Endothelial cell of umbilical vein (primary cell): ENCODE results near the gene STPG4. TPM values are rescaled to one million over a fixed set of nuclear protein-coding genes. Genes with fewer than 3 reads are reported as not detected.

Source experiments
- BruUV-seq: library from RNA; stranded (reverse); fragments of 400-500 nt; replicated peaks from 2 replicates; lab custom pipeline; 2021; lab: Mats Ljungman, UMichigan
- CTCF ChIA-PET: fragments of 300-600, 350-600 bp; sonication (Branson Sonifier 250); formaldehyde crosslinking; loops from one replicate; lab custom pipeline; 2021; ENCODE audit warnings: antibody characterized with exemption, inconsistent platforms; lab: Charles Lee
- POLR2A ChIA-PET: fragments of 300-600, 350-600 bp; sonication (Branson Sonifier 250); formaldehyde crosslinking; loops from one replicate; lab custom pipeline; 2021; ENCODE audit warnings: antibody characterized with exemption, inconsistent platforms; lab: Charles Lee
- DNase-seq: peaks from one replicate; pipeline ENCODE4 v3.0.0-alpha.2; 2011; ENCODE audit warnings: low read depth, low spot score
- FAIRE-seq: peaks from 2 replicates; lab custom pipeline; 2011; peaks lifted over from hg19 to GRCh38; lab: Jason Lieb, UNC
- H2AFZ ChIP-seq: 2 replicates; pipeline ENCODE4 v1.6.0; 2012; ENCODE audit warnings: low read depth, low read length, control low read depth, inconsistent platforms
- H3K27ac ChIP-seq: 2 replicates; pipeline ENCODE4 v1.5.1; 2011; ENCODE audit warnings: low read depth, mild to moderate bottlenecking, control low read depth, low read length, moderate library complexity; ENCODE audit not compliant: insufficient read depth
- H3K27me3 ChIP-seq, 2 experiments: 2 replicates each; pipeline versions ENCODE4 v1.6.0 to v1.6.1; 2011; ENCODE audit warnings: low read length in 2 of 2, mixed read lengths in 1 of 2; ENCODE audit not compliant: control insufficient read depth in 2 of 2, insufficient read depth in 2 of 2
- H3K36me3 ChIP-seq, 2 experiments: 2 replicates in 1 of 2; 3 replicates in 1 of 2; pipeline ENCODE4 v1.5.1; 2011; ENCODE audit warnings: low read length in 2 of 2, mild to moderate bottlenecking in 1 of 2, moderate library complexity in 1 of 2; ENCODE audit not compliant: control insufficient read depth in 2 of 2, insufficient read depth in 2 of 2; ENCODE audit errors: extremely low read depth in 1 of 2
- H3K4me1 ChIP-seq: 3 replicates; pipeline ENCODE4 v1.5.1; 2011; ENCODE audit warnings: mild to moderate bottlenecking, low read length; ENCODE audit not compliant: control insufficient read depth, insufficient read depth; ENCODE audit errors: extremely low read depth
- H3K4me2 ChIP-seq: 2 replicates; pipeline ENCODE4 v1.6.1; 2011; ENCODE audit warnings: low read length, control low read depth, mixed read lengths; ENCODE audit not compliant: insufficient read depth
- H3K4me3 ChIP-seq, 3 experiments: fragments of 200-600 bp in 1 of 3; sonication (generic), shearing (Covaris generic) in 1 of 3; replicated peaks in 1 of 3; 2 replicates each; pipeline ENCODE4 v1.5.1; 2011 to 2016; ENCODE audit warnings: control low read depth in 3 of 3, low read length in 3 of 3, mild to moderate bottlenecking in 2 of 3, inconsistent platforms in 1 of 3, low read depth in 1 of 3, moderate library complexity in 1 of 3; ENCODE audit not compliant: insufficient read depth in 1 of 3
- H3K79me2 ChIP-seq: 2 replicates; pipeline ENCODE4 v1.6.0; 2012; ENCODE audit warnings: low read length, inconsistent platforms; ENCODE audit not compliant: control insufficient read depth, insufficient read depth
- H3K9ac ChIP-seq: replicated peaks from 2 replicates; pipeline ENCODE3; 2011; ENCODE audit warnings: low read length, control low read depth; ENCODE audit not compliant: insufficient read depth; ENCODE audit errors: extremely low read depth
- H3K9me1 ChIP-seq: replicated peaks from 3 replicates; pipeline ENCODE4 v1.6.0; 2011; ENCODE audit warnings: mild to moderate bottlenecking, low read length; ENCODE audit not compliant: control insufficient read depth, insufficient read depth; ENCODE audit errors: extremely low read depth
- H3K9me3 ChIP-seq: replicated peaks from 2 replicates; pipeline ENCODE4 v1.5.1; 2012; ENCODE audit warnings: low read length, inconsistent platforms; ENCODE audit not compliant: control insufficient read depth, insufficient read depth
- H4K20me1 ChIP-seq: replicated peaks from 2 replicates; pipeline ENCODE3; 2011; ENCODE audit warnings: mild to moderate bottlenecking, low read length; ENCODE audit not compliant: control insufficient read depth, insufficient read depth; ENCODE audit errors: extremely low read depth
- CTCF ChIP-seq, 2 donors: IDR thresholded peaks; 1 replicate in 1 of 2; 2 replicates in 1 of 2; pipeline ENCODE4 v1.5.1; 2011; ENCODE audit warnings: low read length in 2 of 2, mild to moderate bottlenecking in 2 of 2, moderate library complexity in 2 of 2, control low read depth in 1 of 2, inconsistent platforms in 1 of 2, low read depth in 1 of 2; ENCODE audit not compliant: insufficient read depth in 1 of 2; ENCODE audit errors: extremely low read depth in 1 of 2
- EZH2 ChIP-seq: IDR thresholded peaks from 2 replicates; pipeline ENCODE4 v1.6.1; 2012; ENCODE audit warnings: borderline replicate concordance, low read depth, mild to moderate bottlenecking, moderate library complexity, low read length, inconsistent platforms; ENCODE audit not compliant: severe bottlenecking
- FOS ChIP-seq: IDR thresholded peaks from 2 replicates; pipeline ENCODE4 v1.6.1; 2011; ENCODE audit warnings: mild to moderate bottlenecking, low read length, moderate library complexity, borderline replicate concordance; ENCODE audit not compliant: insufficient read depth
- GATA2 ChIP-seq: IDR thresholded peaks from 2 replicates; pipeline ENCODE4 v1.7.0; 2011; ENCODE audit warnings: low read depth, mild to moderate bottlenecking, moderate library complexity, mixed read lengths, low read length; ENCODE audit not compliant: insufficient read length, insufficient read depth
- JUN ChIP-seq: IDR thresholded peaks from 2 replicates; pipeline ENCODE4 v1.6.1; 2011; ENCODE audit warnings: borderline replicate concordance, low read depth; ENCODE audit not compliant: insufficient read length, insufficient read depth
- MAX ChIP-seq: IDR thresholded peaks from 2 replicates; pipeline ENCODE4 v1.6.1; 2011; ENCODE audit not compliant: insufficient read depth, insufficient read length
- MYC ChIP-seq: IDR thresholded peaks from one replicate; pipeline ENCODE4 v1.6.1; 2011; ENCODE audit warnings: mild to moderate bottlenecking, low read depth, low read length
- POLR2A ChIP-seq: IDR thresholded peaks from 2 replicates; pipeline ENCODE4 v1.6.1; 2012; ENCODE audit warnings: low read depth, mild to moderate bottlenecking, control low read depth, low read length
- POLR2AphosphoS5 ChIP-seq: IDR thresholded peaks from 2 replicates; pipeline ENCODE4 v1.6.1; 2012; ENCODE audit warnings: low read depth, mild to moderate bottlenecking, control low read depth, low read length, moderate library complexity; ENCODE audit not compliant: insufficient read depth
- dilution Hi-C: fragments of 300-500 bp; cut with MboI; formaldehyde crosslinking; loops from one replicate; pipeline ENCODE4 v1.15.0; 2019; ENCODE audit warnings: low sequenced_read_pairs; ENCODE audit not compliant: extremely low pct_ligation_motif_present
- intact Hi-C: fragments of 100-400 bp; cut with micrococcal nuclease; formaldehyde crosslinking; loops from one replicate; pipeline ENCODE4 v1.10.0; 2022
- polyA plus RNA-seq, 4 experiments: library from polyadenylated mRNA; depleted of rRNA in 3 of 4; stranded (reverse) in 3 of 4; unstranded in 1 of 4; fragments of >200 nt; gene quantifications; 2 replicates each; pipeline versions ENCODE4 v1.2.1 to v1.2.3, GENCODE V29; 2011 to 2012; ENCODE audit warnings: missing spikeins in 1 of 4
- total RNA-seq: library from RNA; stranded (reverse); gene quantifications from 2 replicates; pipeline ENCODE4 v1.2.3, GENCODE V29; 2021

STPG4 gene
- total and polyA plus RNA-seq, 2 donors (not counting 3 experiments of a cell fraction or from before 2014, with no cell fraction given) = 0.53 TPM; not detected in 1

GRCh38 chr2:47109680-47110079 lies 45.4 kb downstream of the STPG4 start:
- no peak overlapping the region for H2AFZ ChIP-seq
- no peak overlapping the region for H3K27ac ChIP-seq
- H3K36me3 ChIP-seq = no peaks in the 10 kb centered on the region
- no peak for FAIRE-seq
- no peaks in the 10 kb centered on the region for H3K4me1 ChIP-seq
- dilution Hi-C loops = no loop called here
- H3K4me3 ChIP-seq = no peak overlapping the region
- H3K27me3 ChIP-seq = no peaks in the 10 kb centered on the region
- no TSS peak for BruUV-seq
- no peak for DNase-seq
- no peak overlapping the region for H3K9ac ChIP-seq
- no peak overlapping the region for H3K4me2 ChIP-seq
- H3K9me1 ChIP-seq = no peaks in the 10 kb centered on the region
- TF ChIP-seq GATA2 = no peak
- H3K79me2 ChIP-seq = no peaks in the 10 kb centered on the region
- intact Hi-C loops = no loop called here
- no peaks in the 10 kb centered on the region for H4K20me1 ChIP-seq
- no peaks in the 10 kb centered on the region for H3K9me3 ChIP-seq
- ChIA-PET POLR2A (no interaction called here), CTCF (interaction anchor here (1.9 kb wide), 1 partner anchor 93 kb away, joined by 4 read pairs; no protein-coding TSS in a partner anchor)

GRCh38 chr2:47109007-47109375 lies 46.1 kb downstream of the STPG4 start:
- no peaks in the 10 kb centered on the region for H3K4me1 ChIP-seq
- H3K4me3 ChIP-seq = no peak overlapping the region
- H3K9ac ChIP-seq = no peak overlapping the region
- no TSS peak for BruUV-seq
- H3K36me3 ChIP-seq = no peaks in the 10 kb centered on the region
- CTCF ChIA-PET = interaction anchor here (1.9 kb wide), 1 partner anchor 92 kb away, joined by 4 read pairs; no protein-coding TSS in a partner anchor
- H2AFZ ChIP-seq = no peak overlapping the region
- no peak for TF ChIP-seq FOS
- TF ChIP-seq POLR2AphosphoS5 = no peak
- no peak for TF ChIP-seq POLR2A
- TF ChIP-seq EZH2 = no peak
- TF ChIP-seq GATA2 = no peak
- TF ChIP-seq JUN = no peak
- TF ChIP-seq CTCF (IDR thresholded peaks at IDR 0.05; ENCODE audit: extremely low read depth in 1 of 2, insufficient read depth in 1 of 2, low read depth in 1 of 2, low read length in 2 of 2) = no peak
- TF ChIP-seq MAX = no peak
- TF ChIP-seq MYC = no peak
- H3K27ac ChIP-seq = no peak overlapping the region
- no peaks in the 10 kb centered on the region for H3K9me3 ChIP-seq
- no peak overlapping the region for H3K4me2 ChIP-seq
- no peaks in the 10 kb centered on the region for H4K20me1 ChIP-seq
- no peaks in the 10 kb centered on the region for H3K79me2 ChIP-seq
- dilution Hi-C loops = no loop called here
- DNase-seq (no peak), FAIRE-seq (no peak)
- no peaks in the 10 kb centered on the region for H3K9me1 ChIP-seq
- H3K27me3 ChIP-seq = no peaks in the 10 kb centered on the region
- POLR2A ChIA-PET = interaction anchor here (0.5 kb wide), 1 partner anchor 264 kb away, joined by 3 read pairs; no protein-coding TSS in a partner anchor
- intact Hi-C loops = no loop called here
